Retinal pigment epithelial cell (primary cell): Measurements from ENCODE around the gene TLX3.

ENCODE experiments used
- DNase-seq: peaks from one replicate; pipeline ENCODE4 v3.0.0-alpha.2; 2010; ENCODE audit warnings: low read depth
- H3K4me3 ChIP-seq: 2 replicates; pipeline ENCODE4 v1.5.1; 2011; ENCODE audit warnings: mild to moderate bottlenecking, low read length, control low read depth, moderate library complexity
- TF ChIP-seq, protein P1 (sequence below): conservative IDR thresholded peaks from 2 replicates; pipeline ENCODE4 v1.5.1; 2011; ENCODE audit warnings: low read depth, low read length, control low read depth, inconsistent platforms

The TLX3 gene

DNA sequence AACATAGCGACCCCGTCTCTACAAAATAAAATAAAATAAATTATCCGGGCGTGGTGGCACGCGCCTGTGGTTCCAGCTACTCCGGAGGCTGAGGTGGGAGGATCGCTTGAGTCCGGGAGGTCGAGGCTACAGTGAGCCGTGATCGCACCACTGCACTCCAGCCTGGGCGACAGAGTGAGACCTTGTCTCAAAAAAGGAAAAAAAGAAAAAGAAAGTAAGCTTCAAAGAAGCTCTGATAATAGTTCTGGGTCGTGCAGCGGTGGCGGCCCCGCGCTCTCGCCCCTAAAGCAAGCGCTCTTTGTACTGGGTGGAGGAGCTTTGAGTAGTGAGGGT is 6.8 kb downstream of the TLX3 start:
- DNase-seq, result no peak
- TF ChIP-seq, protein P1, sequence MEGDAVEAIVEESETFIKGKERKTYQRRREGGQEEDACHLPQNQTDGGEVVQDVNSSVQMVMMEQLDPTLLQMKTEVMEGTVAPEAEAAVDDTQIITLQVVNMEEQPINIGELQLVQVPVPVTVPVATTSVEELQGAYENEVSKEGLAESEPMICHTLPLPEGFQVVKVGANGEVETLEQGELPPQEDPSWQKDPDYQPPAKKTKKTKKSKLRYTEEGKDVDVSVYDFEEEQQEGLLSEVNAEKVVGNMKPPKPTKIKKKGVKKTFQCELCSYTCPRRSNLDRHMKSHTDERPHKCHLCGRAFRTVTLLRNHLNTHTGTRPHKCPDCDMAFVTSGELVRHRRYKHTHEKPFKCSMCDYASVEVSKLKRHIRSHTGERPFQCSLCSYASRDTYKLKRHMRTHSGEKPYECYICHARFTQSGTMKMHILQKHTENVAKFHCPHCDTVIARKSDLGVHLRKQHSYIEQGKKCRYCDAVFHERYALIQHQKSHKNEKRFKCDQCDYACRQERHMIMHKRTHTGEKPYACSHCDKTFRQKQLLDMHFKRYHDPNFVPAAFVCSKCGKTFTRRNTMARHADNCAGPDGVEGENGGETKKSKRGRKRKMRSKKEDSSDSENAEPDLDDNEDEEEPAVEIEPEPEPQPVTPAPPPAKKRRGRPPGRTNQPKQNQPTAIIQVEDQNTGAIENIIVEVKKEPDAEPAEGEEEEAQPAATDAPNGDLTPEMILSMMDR, result no peak
- H3K4me3 ChIP-seq, result no peak overlapping the region

- no peak for DNase-seq
- no peak overlapping the region for H3K4me3 ChIP-seq
- TF ChIP-seq, protein P1, result no peak
These were observed 7.4 kb downstream of the TLX3 start for GRCh38 chr5:171316258-171317121.

- TF ChIP-seq, protein P1, result no peak
These were observed 8.2 kb downstream of the TLX3 start for GRCh38 chr5:171317230-171317629.

GRCh38 chr5:171318026-171318425 is 9.0 kb downstream of the TLX3 start:
- no peak overlapping the region for H3K4me3 ChIP-seq
- TF ChIP-seq, protein P1, result no peak
- no peak for DNase-seq

More at GRCh38 chr5:171317230-171317629, 8.2 kb downstream of the TLX3 start:
- H3K4me3 ChIP-seq, result no peak overlapping the region
- no peak for DNase-seq

DNA sequence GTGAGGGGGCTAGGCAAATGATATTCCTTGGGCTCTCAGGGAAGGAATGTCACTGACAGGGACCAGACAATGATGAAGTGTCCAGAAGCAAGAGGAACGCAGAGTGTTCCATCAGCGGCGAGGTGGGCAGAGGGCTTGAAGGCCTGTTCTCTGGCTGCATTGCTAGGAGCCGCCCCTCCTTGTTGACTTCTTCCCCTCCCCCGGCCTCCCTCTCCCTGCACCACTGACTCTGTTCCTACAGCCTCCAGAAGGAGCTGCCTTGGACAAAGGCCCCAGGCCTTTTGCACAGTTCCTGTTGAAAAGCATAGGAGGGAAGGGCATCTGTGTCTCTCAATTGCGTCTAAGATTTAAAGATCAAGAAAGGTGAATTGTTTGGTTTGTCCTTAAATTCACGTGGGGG is 12.4 kb downstream of the TLX3 start:
- DNase-seq, result no peak
- no peak overlapping the region for H3K4me3 ChIP-seq
- TF ChIP-seq, protein P1, result no peak

- no peak overlapping the region for H3K4me3 ChIP-seq
- TF ChIP-seq, protein P1, result no peak
- DNase-seq, result no peak
These were observed 13.5 kb downstream of the TLX3 start for GRCh38 chr5:171322527-171322926.

- H3K4me3 ChIP-seq, result no peak overlapping the region
- TF ChIP-seq, protein P1, result no peak
- no peak for DNase-seq
These were observed 14.0 kb downstream of the TLX3 start for GRCh38 chr5:171323007-171323406.
